Mesendoderm (in vitro differentiated cells): Measurements from ENCODE around the gene PASD1.
"Not testable (repeated sequence)": the region's sequence is repeated elsewhere in the genome, so short reads cannot be mapped to it uniquely, and the experiment has no call there.

Experiments used
- DNase-seq: peaks from one replicate; pipeline ENCODE4 v3.0.0; 2013
- H2AK5ac ChIP-seq: 2 replicates; pipeline ENCODE4 v1.6.1; 2013; ENCODE audit warnings: low read length, inconsistent platforms
- H2BK120ac ChIP-seq: 2 replicates; pipeline ENCODE4 v1.6.1; 2013; ENCODE audit warnings: low read depth, mild to moderate bottlenecking, low read length, moderate library complexity, mixed read lengths
- H2BK15ac ChIP-seq: replicated peaks from 2 replicates; pipeline ENCODE4 v1.6.1; 2013; ENCODE audit warnings: low read depth, mild to moderate bottlenecking, moderate library complexity
- H2BK5ac ChIP-seq: 2 replicates; pipeline ENCODE4 v1.6.1; 2013; ENCODE audit warnings: low read length, inconsistent platforms
- H3K18ac ChIP-seq: 2 replicates; pipeline ENCODE4 v1.6.1; 2013; ENCODE audit warnings: mild to moderate bottlenecking, low read length, mixed read lengths
- H3K23ac ChIP-seq: one replicate; pipeline ENCODE4 v1.6.1; 2013; ENCODE audit warnings: low read length
- H3K27ac ChIP-seq: 2 replicates; pipeline ENCODE4 v1.5.1; 2013; ENCODE audit warnings: low read depth, mild to moderate bottlenecking, inconsistent platforms, low read length, moderate library complexity
- H3K27me3 ChIP-seq: 2 replicates; pipeline ENCODE4 v1.6.1; 2013; ENCODE audit warnings: low read length, control low read depth, mild to moderate bottlenecking, inconsistent platforms; ENCODE audit not compliant: insufficient read depth, poor library complexity
- H3K36me3 ChIP-seq: 2 replicates; pipeline ENCODE4 v1.6.1; 2013; ENCODE audit warnings: low read length, inconsistent platforms; ENCODE audit not compliant: control insufficient read depth, insufficient read depth
- H3K4ac ChIP-seq: one replicate; pipeline ENCODE4 v1.6.1; 2013; ENCODE audit warnings: low read depth, mild to moderate bottlenecking, low read length, moderate library complexity
- H3K4me1 ChIP-seq: 2 replicates; pipeline ENCODE4 v1.6.1; 2013; ENCODE audit warnings: low read depth, low read length, inconsistent platforms; ENCODE audit not compliant: control insufficient read depth
- H3K4me2 ChIP-seq: 2 replicates; pipeline ENCODE4 v1.6.1; 2013; ENCODE audit warnings: low read length
- H3K4me3 ChIP-seq: 2 replicates; pipeline ENCODE4 v1.5.1; 2013; ENCODE audit warnings: mild to moderate bottlenecking, low read length
- H3K56ac ChIP-seq: one replicate; pipeline ENCODE4 v1.6.1; 2013; ENCODE audit warnings: low read length
- H3K79me1 ChIP-seq: 2 replicates; pipeline ENCODE4 v1.6.1; 2013; ENCODE audit warnings: low read length, inconsistent platforms
- H3K79me2 ChIP-seq: 2 replicates; pipeline ENCODE4 v1.6.1; 2013; ENCODE audit warnings: mild to moderate bottlenecking, low read length; ENCODE audit not compliant: control insufficient read depth, insufficient read depth
- H3K9ac ChIP-seq: 2 replicates; pipeline ENCODE4 v1.6.1; 2013; ENCODE audit warnings: low read length, inconsistent platforms
- H4K5ac ChIP-seq: one replicate; pipeline ENCODE4 v1.6.1; 2013; ENCODE audit warnings: low read length
- H4K8ac ChIP-seq: one replicate; pipeline ENCODE4 v1.6.1; 2013; ENCODE audit warnings: low read depth, mild to moderate bottlenecking, control low read depth, low read length, moderate library complexity
- WGBS: extraction: QIAGEN DNeasy Blood & Tissue Kit; methylation state at CpG from one replicate; pipeline ENCODE4 v1.1.7; 2013; ENCODE audit warnings: low lambda C conversion rate, missing lambda C conversion rate; ENCODE audit not compliant: insufficient coverage; ENCODE audit errors: extremely low coverage; 5-methylcytosine and 5-hydroxymethylcytosine counted together

Gene PASD1

DNA sequence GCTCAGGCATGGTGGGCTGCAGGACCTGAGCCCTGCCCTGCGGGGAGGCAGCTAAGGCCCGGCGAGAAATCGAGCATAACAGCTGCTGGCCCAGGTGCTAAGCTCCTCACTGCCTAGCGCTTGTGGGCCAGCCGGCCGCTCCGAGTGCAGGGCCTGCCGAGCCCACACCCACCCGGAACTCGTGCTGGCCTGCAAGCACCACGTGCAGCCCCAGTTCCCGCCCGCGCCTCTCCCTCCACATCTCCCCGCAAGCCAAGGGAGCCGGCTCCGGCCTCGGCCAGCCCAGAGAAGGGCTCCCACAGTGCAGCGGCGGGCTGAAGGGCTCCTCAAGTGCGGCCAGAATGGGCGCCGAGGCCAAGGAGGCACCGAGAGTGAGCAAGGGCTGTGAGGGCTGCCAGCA is 8.2 kb upstream of the PASD1 start:
- H3K79me1 ChIP-seq, H3K27ac ChIP-seq, H3K4me1 ChIP-seq, H2BK15ac ChIP-seq, H3K27me3 ChIP-seq, H3K56ac ChIP-seq, H2BK120ac ChIP-seq, H3K23ac ChIP-seq, H3K9ac ChIP-seq, H3K4me3 ChIP-seq, H4K8ac ChIP-seq, H3K4me2 ChIP-seq, H4K5ac ChIP-seq, H2AK5ac ChIP-seq, H2BK5ac ChIP-seq, H3K4ac ChIP-seq, H3K18ac ChIP-seq, DNase-seq, H3K36me3 ChIP-seq, H3K79me2 ChIP-seq: not testable (repeated sequence)
- no CpG with 5 or more reads among the region's 25 CpGs for WGBS

GRCh38 chrX:151562485-151562884 is 990 bp upstream of the PASD1 start:
- H3K4me2 ChIP-seq, H3K27ac ChIP-seq, H2BK5ac ChIP-seq, H3K79me1 ChIP-seq, H3K4me1 ChIP-seq, DNase-seq, H3K27me3 ChIP-seq, H3K4me3 ChIP-seq, H2BK120ac ChIP-seq, H3K23ac ChIP-seq, H3K79me2 ChIP-seq, H3K36me3 ChIP-seq, H4K8ac ChIP-seq, H4K5ac ChIP-seq, H3K4ac ChIP-seq, H2BK15ac ChIP-seq, H3K56ac ChIP-seq, H3K18ac ChIP-seq, H3K9ac ChIP-seq, H2AK5ac ChIP-seq: not testable (repeated sequence)
- whole genome bisulfite sequencing = no CpG with 5 or more reads among the region's 21 CpGs

GRCh38 chrX:151563003-151563402 is 472 bp upstream of the PASD1 start:
- not testable (repeated sequence) for H4K8ac ChIP-seq, H3K27ac ChIP-seq, H3K79me1 ChIP-seq, H3K23ac ChIP-seq, H2BK120ac ChIP-seq, H3K9ac ChIP-seq, H4K5ac ChIP-seq, H2BK15ac ChIP-seq, H3K79me2 ChIP-seq, H3K36me3 ChIP-seq, H3K4ac ChIP-seq, H3K18ac ChIP-seq, H2AK5ac ChIP-seq, H3K4me2 ChIP-seq, H3K27me3 ChIP-seq, H3K4me3 ChIP-seq, H3K4me1 ChIP-seq, DNase-seq, H3K56ac ChIP-seq, H2BK5ac ChIP-seq
- WGBS = no CpG with 5 or more reads among the region's 24 CpGs

DNA sequence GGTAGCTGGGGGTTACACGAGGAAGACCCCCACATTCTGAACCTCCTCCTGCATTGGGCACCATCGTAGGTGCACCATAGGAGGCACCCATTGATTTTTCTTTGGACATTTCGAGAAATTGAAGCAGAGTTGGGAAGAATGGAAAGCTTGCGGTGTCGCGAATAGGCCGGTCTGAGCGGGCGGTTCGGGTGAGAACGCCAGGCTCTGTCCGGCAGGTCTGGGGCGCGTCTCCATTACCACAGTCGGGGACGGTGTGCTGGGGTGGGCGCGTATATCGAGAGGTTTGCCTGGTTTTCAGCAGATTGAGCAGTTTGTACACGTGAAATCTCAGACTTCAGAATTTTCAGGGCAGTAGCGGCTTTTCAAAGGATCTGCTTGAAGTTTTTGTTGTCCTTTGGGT is 560 bp downstream of the PASD1 start:
- no peak for DNase-seq
- Histone ChIP-seq H3K56ac (no peak overlapping the region), H3K9ac (no peak overlapping the region), H2AK5ac (no peak overlapping the region), H3K18ac (no peak overlapping the region), H3K36me3 (no peaks in the 10 kb centered on the region), H3K4me3 (no peak overlapping the region), H3K79me1 (no peaks in the 10 kb centered on the region), H3K27ac (no peak overlapping the region), H2BK120ac (no peak overlapping the region), H3K27me3 (no peaks in the 10 kb centered on the region), H3K4me2 (no peak overlapping the region), H3K79me2 (no peaks in the 10 kb centered on the region), H2BK5ac (no peak overlapping the region), H3K4me1 (no peaks in the 10 kb centered on the region), H2BK15ac (no peak overlapping the region), H3K23ac (no peak overlapping the region), H3K4ac (no peak overlapping the region), H4K5ac (no peak overlapping the region), H4K8ac (no peak overlapping the region)
- no CpG with 5 or more reads among the region's 21 CpGs for WGBS

- H3K4ac ChIP-seq, H3K4me3 ChIP-seq, H4K5ac ChIP-seq, H2AK5ac ChIP-seq, H3K4me2 ChIP-seq, H3K36me3 ChIP-seq, H3K9ac ChIP-seq, H3K79me2 ChIP-seq, H2BK120ac ChIP-seq, H3K27me3 ChIP-seq, H3K23ac ChIP-seq, H3K4me1 ChIP-seq, H3K27ac ChIP-seq, H3K79me1 ChIP-seq, H4K8ac ChIP-seq, H2BK5ac ChIP-seq, H3K56ac ChIP-seq, H3K18ac ChIP-seq, DNase-seq, H2BK15ac ChIP-seq: not testable (repeated sequence)
- WGBS = no CpG with 5 or more reads among the region's 10 CpGs
These were observed 3.4 kb downstream of the PASD1 start for GRCh38 chrX:151566872-151567271.

DNA sequence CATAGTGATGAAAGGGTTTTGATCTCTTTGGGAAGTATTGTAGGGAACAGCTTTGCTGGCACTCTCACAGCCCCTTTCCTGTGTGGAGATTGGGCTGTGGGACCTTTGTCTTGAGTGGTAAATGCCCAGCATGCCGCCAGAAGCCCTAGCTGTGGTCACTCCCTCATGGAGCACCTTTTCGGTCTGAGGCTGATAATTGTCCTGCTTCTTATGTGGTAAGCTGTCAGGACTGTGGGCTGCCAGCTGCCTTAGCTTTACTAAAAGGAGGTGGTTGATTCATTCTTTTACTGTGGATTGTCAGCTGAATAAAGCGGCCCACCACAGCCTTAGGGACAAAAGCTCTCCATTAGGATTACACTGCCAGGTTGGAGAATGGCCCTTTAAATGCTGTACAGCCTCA is 7.1 kb downstream of the PASD1 start:
- Histone ChIP-seq H3K27me3 (no peaks in the 10 kb centered on the region), H3K27ac (no peak overlapping the region), H3K4ac (no peak overlapping the region), H4K5ac (no peak overlapping the region), H3K56ac (no peak overlapping the region), H2AK5ac (no peak overlapping the region), H2BK120ac (no peak overlapping the region), H3K4me3 (no peak overlapping the region), H3K23ac (no peak overlapping the region), H3K9ac (no peak overlapping the region), H3K79me2 (no peaks in the 10 kb centered on the region), H3K79me1 (no peaks in the 10 kb centered on the region), H2BK5ac (no peak overlapping the region), H3K4me1 (no peaks in the 10 kb centered on the region), H2BK15ac (no peak overlapping the region), H4K8ac (no peak overlapping the region), H3K18ac (no peak overlapping the region), H3K4me2 (no peak overlapping the region), H3K36me3 (no peaks in the 10 kb centered on the region)
- no peak for DNase-seq
- no CpG with 5 or more reads among the region's 3 CpGs for WGBS
